GM12872 (cell line): Measurements from ENCODE around the gene PTPN20.

Experiments
- CTCF ChIP-seq: IDR thresholded peaks from 3 replicates; pipeline ENCODE4 v1.5.1; 2011; ENCODE audit warnings: low read depth, mild to moderate bottlenecking, low read length, moderate library complexity; ENCODE audit not compliant: insufficient read depth

The PTPN20 gene

GRCh38 chr10:47008769-47009168 lies 97.5 kb downstream of the PTPN20 start:
- no peak for TF ChIP-seq CTCF

- TF ChIP-seq CTCF = no peak
Observed at GRCh38 chr10:47009215-47009838, 98.1 kb downstream of the PTPN20 start.

GRCh38 chr10:47010036-47010435 lies 98.8 kb downstream of the PTPN20 start:
- TF ChIP-seq CTCF = no peak

- no peak for TF ChIP-seq CTCF
Observed at GRCh38 chr10:47012214-47012613, 101.0 kb downstream of the PTPN20 start.

- TF ChIP-seq CTCF = no peak
Observed at GRCh38 chr10:47013507-47014154, 102.4 kb downstream of the PTPN20 start.

- no peak for TF ChIP-seq CTCF
Observed at GRCh38 chr10:47015404-47015803, 104.2 kb downstream of the PTPN20 start.

GRCh38 chr10:47016564-47016963 lies 105.3 kb downstream of the PTPN20 start:
- TF ChIP-seq CTCF = no peak
